ENCODE measurements around the gene SLC6A12. TPM values are rescaled to one million over a fixed set of nuclear protein-coding genes. Genes with fewer than 3 reads are reported as not detected.
A peak's percentile ranks its signal among the peaks of the same experiment; 100 is the strongest.

Gene SLC6A12
- total RNA-seq, 1 donor from 2014 or later, result 3.0 TPM

DNA sequence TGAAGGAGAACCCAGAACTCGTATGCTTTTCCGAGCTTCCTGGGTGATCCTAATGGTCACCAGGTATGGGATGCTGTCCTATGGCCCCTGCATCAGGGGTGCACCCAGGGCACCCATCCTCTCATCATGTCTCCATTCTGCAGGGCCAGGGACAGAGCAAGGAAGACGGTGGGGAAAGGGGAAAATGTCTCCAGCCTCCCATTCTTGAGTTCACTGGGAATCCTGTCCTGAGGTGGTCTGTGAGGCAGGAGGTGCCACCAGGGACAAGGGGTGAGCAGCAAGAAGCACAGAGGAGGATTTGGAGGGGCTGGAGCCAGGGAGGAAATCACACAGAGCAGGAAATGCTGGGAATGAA is 14.9 kb upstream of the SLC6A12 start:
- Mint-ChIP-seq H3K9me3 (no peaks in the 10 kb centered on the region), H3K4me1 (ENCODE audit: unreplicated experiment) (peaks cover 8% of the 10 kb centered on the region), H3K36me3 (peaks cover 4% of the 10 kb centered on the region), H3K27me3 (peaks cover 42% of the 10 kb centered on the region), H3K27ac (no peak overlapping the region), H3K4me3 (no peak overlapping the region)
- TF ChIP-seq, protein P1, sequence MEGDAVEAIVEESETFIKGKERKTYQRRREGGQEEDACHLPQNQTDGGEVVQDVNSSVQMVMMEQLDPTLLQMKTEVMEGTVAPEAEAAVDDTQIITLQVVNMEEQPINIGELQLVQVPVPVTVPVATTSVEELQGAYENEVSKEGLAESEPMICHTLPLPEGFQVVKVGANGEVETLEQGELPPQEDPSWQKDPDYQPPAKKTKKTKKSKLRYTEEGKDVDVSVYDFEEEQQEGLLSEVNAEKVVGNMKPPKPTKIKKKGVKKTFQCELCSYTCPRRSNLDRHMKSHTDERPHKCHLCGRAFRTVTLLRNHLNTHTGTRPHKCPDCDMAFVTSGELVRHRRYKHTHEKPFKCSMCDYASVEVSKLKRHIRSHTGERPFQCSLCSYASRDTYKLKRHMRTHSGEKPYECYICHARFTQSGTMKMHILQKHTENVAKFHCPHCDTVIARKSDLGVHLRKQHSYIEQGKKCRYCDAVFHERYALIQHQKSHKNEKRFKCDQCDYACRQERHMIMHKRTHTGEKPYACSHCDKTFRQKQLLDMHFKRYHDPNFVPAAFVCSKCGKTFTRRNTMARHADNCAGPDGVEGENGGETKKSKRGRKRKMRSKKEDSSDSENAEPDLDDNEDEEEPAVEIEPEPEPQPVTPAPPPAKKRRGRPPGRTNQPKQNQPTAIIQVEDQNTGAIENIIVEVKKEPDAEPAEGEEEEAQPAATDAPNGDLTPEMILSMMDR (conservative IDR thresholded peaks at IDR 0.05), result no peak
- DNase-seq (ENCODE audit: extremely low spot score, unreplicated experiment), result peak; percentile 50

DNA sequence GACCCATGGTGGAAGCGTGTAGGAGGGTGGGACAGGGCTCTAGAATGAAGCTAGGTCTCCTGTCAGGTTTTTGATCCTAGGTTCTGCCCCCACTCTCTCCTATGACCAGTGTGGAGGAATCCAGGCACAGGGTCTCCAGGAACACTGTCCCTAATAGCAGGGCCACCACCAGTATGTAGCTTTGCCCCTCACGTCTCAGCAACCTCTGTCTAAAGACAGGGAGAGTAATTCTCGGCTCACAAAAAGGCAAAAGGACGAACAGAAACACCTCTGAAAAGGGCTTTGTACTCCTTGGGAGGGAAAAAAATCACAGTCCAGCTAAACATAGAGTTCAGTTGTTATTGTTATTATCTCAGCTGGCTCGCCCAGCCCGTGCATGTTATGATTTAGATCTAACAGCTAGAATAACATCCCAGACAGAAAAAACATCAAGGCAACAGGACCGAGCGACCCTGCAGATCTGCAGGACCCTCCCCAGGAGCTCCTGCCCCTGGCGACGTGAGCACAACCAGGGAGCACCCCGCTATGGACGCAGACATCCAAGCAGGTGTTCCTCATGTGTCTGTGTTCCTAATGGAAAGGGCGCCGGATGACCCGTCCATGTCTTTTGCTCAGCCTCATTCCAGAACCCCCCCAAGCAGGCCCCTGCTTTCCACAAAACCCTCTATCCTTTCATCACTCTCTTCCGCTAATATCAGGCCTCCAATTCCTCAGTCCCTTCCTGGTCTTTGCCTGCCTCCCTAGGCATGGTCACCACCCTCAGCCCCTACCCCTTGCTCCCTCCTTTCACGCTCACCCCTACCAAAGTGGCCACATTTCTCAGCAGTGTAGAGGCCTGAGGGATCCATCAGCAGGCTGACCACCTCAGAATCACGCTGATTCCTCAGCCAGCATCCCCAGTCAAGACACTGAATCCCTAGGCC is 14.2 kb upstream of the SLC6A12 start:
- Mint-ChIP-seq H3K4me1 (ENCODE audit: unreplicated experiment) (peaks cover 8% of the 10 kb centered on the region), H3K9me3 (no peaks in the 10 kb centered on the region), H3K36me3 (peaks cover 4% of the 10 kb centered on the region), H3K27ac (no peak overlapping the region), H3K4me3 (no peak overlapping the region), H3K27me3 (peaks cover 44% of the 10 kb centered on the region)
- TF ChIP-seq, protein P1 (conservative IDR thresholded peaks at IDR 0.05), result no peak
- DNase-seq (ENCODE audit: extremely low spot score, unreplicated experiment), result peak; percentile 56

DNA sequence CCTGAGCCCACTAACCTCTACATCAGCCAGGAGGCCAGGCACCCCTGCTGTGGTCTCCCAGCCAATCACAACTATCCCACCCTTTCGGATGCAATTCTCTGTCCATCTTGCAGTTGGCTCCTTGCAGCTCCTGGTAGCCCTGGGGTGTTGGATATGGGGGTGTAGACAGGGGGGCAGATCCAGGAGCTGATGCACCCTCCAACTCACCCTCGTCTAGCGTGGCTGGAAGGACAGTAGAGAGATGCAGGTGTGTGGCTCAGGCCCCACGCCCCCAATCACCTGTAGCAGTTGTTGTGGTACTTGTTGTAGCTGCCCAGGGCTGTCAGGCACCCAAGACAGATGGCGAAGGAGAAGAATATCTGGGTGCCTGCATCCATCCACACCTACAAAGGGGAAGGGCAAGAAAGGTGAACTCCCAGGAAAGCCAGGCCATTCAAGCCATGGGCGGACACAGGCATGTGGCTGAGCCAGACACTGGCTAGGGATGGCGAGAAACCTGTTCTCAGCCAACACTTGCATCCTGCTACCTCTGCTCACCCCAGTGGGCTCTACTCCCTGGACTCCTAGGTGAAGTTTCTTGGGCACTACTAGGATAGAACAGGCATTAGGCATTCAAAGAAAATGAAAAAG is 13.4 kb upstream of the SLC6A12 start:
- Mint-ChIP-seq H3K4me1 (ENCODE audit: unreplicated experiment) (peaks cover 8% of the 10 kb centered on the region), H3K9me3 (no peaks in the 10 kb centered on the region), H3K36me3 (peaks cover 3% of the 10 kb centered on the region), H3K27ac (no peak overlapping the region), H3K27me3 (peaks cover 48% of the 10 kb centered on the region), H3K4me3 (no peak overlapping the region)
- TF ChIP-seq, protein P1 (conservative IDR thresholded peaks at IDR 0.05), result no peak
- peak; percentile 45 for DNase-seq (ENCODE audit: extremely low spot score, unreplicated experiment)

DNA sequence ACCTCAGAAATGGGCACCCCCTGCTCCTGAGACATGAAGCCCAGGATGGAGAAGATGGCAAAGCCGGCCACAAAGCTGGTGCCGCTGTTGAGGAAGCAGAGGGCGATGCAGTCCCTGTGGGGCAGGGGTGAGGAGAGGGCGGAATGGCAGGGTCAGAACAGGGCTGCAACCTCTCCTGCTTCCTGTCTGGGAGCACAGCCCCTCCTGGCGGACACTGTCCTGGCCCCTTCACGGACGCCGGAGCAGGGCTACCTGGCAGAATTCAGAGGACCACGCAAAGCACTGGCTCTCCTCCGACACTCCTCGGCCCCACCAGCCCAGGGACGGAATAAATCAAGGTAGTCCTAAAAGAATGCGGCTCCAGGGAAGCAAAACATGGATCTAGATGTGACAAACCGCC is 12.4 kb upstream of the SLC6A12 start:
- H3K27ac Mint-ChIP-seq, result no peak overlapping the region
- H3K27me3 Mint-ChIP-seq, result peaks cover 44% of the 10 kb centered on the region
- H3K36me3 Mint-ChIP-seq, result no peaks in the 10 kb centered on the region
- peak; percentile 60 for DNase-seq (ENCODE audit: extremely low spot score, unreplicated experiment)
- TF ChIP-seq, protein P1 (conservative IDR thresholded peaks at IDR 0.05), result no peak
- peaks cover 8% of the 10 kb centered on the region for H3K4me1 Mint-ChIP-seq (ENCODE audit: unreplicated experiment)
- H3K4me3 Mint-ChIP-seq, result no peak overlapping the region
- no peaks in the 10 kb centered on the region for H3K9me3 Mint-ChIP-seq

DNA sequence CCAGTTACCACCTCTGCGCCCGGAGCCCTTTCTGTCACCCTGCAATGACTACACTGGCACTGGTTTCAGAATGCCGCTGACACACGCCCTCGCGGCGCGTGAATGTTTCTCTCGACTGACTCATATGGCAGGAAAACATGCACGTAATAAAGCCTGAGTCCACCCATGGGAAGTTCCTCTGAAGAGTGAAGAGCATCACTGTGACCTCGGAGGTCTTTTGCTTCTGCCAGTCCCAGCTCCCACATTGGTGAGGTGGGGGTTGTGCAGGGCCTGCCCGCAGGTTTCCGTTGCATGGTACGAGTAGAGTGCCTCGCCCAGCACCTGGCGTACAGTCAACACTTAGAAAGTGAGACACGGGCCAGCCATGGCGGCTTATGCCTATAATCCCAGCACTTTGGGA is 11.1 kb upstream of the SLC6A12 start:
- Mint-ChIP-seq H3K4me1 (ENCODE audit: unreplicated experiment) (peaks cover 4% of the 10 kb centered on the region), H3K36me3 (no peaks in the 10 kb centered on the region), H3K27me3 (peaks cover 44% of the 10 kb centered on the region), H3K4me3 (no peak overlapping the region), H3K27ac (no peak overlapping the region), H3K9me3 (no peaks in the 10 kb centered on the region)
- TF ChIP-seq, protein P1 (conservative IDR thresholded peaks at IDR 0.05), result no peak
- peak; percentile 64 for DNase-seq (ENCODE audit: extremely low spot score, unreplicated experiment)
